Omental fat pad (tissue), 4 donors: ENCODE data around the gene ALPK3. TPM values are rescaled to one million over a fixed set of nuclear protein-coding genes. Genes with fewer than 3 reads are reported as not detected.
A peak's percentile ranks its signal among the peaks of the same experiment; 100 is the strongest.

Source experiments
- ATAC-seq: fragments of 150-250 bp; one replicate; pipeline ENCODE4 v1.9.1; 2016; ENCODE audit warnings: mild to moderate bottlenecking, moderate library complexity; ENCODE audit not compliant: low FRiP score
- DNase-seq: peaks from one replicate; pipeline ENCODE4 v3.0.0-alpha.2; 2019; ENCODE audit warnings: low spot score
- total RNA-seq, 4 donors: library from RNA; depleted of rRNA; stranded (reverse); fragments of >200 nt; gene quantifications; one replicate each; pipeline ENCODE4 v1.1.0, GENCODE V29; 2016
- TF ChIP-seq, protein P1 (sequence below), 3 donors: fragments of 450-650 bp; IDR thresholded peaks; one replicate each; pipeline ENCODE4 v1.5.1; 2016 to 2017; ENCODE audit warnings: antibody characterized with exemption in 3 of 3, mild to moderate bottlenecking in 3 of 3, moderate library complexity in 2 of 3

Gene ALPK3
- total RNA-seq, 4 donors from 2014 or later: 3.1 to 7.7 (median 3.8) TPM

DNA sequence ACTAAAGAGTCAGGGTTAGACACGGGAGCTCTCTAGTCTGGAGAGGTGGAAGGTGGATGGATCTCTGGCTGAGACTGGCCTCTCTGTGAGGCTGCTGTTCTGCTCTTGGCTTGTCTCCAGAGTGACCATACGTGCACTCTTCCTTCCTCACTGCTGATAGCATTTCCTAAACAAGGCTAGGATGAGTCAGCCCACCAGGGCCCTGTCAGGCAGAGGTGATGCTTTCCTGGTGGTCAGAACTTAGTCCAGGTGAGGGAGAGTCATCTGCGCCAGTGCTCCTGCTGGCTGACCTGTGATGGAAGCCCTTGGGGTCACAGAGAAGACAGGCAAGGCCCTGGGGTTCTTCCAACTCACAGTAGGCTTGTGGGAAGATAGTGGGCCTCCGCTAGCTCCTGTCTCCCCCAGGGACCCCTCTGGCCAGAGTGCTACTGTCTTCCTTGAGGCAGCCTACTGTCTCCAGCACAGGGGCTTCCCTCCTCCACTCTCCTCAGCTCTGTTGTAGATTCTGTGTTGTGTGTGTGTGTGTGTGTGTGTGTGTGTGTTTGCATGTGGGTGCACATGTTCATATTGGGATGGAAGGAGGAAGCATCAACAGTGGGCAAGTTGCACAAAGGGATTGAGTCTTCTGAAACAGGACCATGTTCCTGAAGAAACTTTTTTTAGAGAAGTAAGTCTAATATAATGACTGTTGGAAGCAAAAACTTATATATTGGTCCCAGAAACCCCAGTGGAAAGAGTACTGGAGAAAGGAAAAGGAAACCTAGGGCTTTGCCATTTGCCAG lies 16.5 kb downstream of the ALPK3 start:
- DNase-seq: no peak
- TF ChIP-seq, protein P1, sequence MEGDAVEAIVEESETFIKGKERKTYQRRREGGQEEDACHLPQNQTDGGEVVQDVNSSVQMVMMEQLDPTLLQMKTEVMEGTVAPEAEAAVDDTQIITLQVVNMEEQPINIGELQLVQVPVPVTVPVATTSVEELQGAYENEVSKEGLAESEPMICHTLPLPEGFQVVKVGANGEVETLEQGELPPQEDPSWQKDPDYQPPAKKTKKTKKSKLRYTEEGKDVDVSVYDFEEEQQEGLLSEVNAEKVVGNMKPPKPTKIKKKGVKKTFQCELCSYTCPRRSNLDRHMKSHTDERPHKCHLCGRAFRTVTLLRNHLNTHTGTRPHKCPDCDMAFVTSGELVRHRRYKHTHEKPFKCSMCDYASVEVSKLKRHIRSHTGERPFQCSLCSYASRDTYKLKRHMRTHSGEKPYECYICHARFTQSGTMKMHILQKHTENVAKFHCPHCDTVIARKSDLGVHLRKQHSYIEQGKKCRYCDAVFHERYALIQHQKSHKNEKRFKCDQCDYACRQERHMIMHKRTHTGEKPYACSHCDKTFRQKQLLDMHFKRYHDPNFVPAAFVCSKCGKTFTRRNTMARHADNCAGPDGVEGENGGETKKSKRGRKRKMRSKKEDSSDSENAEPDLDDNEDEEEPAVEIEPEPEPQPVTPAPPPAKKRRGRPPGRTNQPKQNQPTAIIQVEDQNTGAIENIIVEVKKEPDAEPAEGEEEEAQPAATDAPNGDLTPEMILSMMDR (IDR thresholded peaks at IDR 0.05): no peak
- ATAC-seq: peak; percentile 22

DNA sequence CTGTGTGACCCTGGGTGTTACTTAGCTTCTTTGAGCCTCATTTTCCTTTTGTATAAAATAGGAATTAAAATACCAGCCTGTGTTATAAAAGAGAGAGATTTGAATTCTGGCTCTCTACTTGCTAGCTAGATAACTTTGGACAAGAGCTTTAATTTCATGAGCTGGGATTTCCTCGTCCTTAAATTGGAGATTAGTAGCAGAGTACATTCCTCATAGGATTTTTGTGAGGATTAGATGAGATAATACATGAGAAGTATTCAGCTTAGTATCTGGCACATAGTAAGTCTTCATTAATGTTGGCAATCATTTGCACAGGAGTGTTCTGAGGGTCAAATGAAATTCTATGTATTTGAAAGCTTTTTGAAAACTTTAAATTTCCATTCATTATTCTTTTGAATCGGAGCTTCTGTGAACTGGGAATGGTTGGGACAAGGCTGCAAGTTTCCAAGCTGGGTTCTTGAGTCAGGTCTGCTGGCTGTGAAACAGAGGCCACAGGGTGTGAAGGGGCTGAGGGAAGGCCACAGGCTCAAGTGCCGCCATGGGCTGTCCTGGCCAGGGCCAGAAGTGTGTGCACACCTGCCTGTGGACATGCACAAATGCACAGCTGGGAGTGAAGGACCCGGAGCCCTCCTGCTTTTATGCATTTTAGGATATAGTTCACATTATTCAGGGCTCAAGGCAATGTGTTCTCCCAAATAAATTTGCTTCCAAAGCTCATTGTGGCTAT lies 17.2 kb downstream of the ALPK3 start:
- ATAC-seq (no peak), DNase-seq (no peak)
- TF ChIP-seq, protein P1 (IDR thresholded peaks at IDR 0.05): no peak

DNA sequence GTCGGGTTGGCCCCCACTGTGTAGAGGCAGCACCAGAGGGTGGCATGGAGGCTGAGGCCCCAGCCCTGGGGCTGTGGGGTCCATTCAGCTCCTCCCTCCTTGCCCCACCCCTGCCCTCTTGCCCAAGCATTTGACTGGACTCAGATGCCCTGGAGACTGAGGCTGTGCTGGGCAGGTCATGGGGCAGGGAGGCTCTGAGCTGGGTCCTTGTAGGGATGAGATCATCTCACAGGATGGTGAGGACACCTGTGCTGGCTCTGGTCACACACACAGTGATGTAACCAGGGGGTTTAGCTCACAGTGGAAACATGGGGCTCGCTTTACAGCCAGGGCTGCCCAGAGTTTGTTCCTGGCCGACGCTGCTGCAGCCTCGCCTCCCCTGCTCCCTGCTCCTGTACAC lies 17.8 kb downstream of the ALPK3 start:
- ATAC-seq (no peak), DNase-seq (no peak)
- TF ChIP-seq, protein P1 (IDR thresholded peaks at IDR 0.05): no peak

DNA sequence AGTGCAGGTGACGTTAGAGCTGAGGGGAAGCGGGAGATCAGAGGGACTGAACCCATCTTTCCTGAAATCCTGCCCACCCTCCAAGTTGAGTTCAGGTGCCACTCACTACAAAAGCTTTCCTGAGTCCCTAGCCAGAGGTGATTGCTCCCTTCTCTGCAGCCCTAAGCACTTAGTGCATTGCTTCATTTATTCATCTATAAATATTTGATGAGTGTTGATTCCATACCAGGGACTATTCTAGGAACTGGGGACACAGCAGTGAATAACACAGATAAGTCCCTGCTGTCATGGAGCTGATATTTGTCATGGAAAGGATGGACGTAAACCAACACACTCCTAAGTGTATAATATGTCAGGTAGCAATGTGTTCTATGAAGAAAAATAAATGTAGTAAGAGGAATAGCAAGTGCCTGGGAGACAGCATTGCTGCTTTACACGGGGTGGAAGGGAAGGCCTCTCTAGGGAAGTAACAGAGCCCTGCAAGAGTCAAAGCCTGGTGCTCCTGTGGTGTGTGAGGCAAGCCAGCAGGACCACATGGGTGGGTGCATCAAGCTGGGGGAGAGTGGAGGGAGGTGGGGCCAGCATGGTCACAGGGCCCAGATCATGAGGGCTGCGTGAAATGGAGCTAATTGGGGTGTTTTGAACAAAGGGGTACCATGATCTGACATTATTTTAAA lies 18.6 kb downstream of the ALPK3 start:
- DNase-seq (no peak), ATAC-seq (no peak)
- TF ChIP-seq, protein P1 (IDR thresholded peaks at IDR 0.05): no peak

DNA sequence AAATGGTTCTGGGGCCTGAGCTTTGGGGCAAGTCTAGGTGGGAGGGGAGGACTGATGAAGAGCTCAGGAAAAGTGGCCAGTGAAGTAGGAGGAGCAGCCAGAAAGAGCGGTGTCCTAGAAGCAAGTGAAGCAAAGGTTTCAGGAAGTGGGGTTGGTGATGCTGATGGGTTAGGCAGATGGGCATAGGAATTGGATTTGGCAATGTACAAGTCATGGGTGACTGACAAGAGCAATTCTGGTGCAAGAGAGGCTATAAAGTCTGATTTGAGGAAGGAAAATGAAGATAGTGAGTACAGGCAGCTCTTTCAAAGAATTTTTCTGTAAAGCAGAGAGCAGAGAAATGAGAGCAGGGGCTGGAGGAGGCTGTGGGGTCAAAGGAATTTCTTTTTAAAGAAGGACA lies 19.7 kb downstream of the ALPK3 start:
- TF ChIP-seq, protein P1 (IDR thresholded peaks at IDR 0.05): no peak
- ATAC-seq (no peak), DNase-seq (no peak)

DNA sequence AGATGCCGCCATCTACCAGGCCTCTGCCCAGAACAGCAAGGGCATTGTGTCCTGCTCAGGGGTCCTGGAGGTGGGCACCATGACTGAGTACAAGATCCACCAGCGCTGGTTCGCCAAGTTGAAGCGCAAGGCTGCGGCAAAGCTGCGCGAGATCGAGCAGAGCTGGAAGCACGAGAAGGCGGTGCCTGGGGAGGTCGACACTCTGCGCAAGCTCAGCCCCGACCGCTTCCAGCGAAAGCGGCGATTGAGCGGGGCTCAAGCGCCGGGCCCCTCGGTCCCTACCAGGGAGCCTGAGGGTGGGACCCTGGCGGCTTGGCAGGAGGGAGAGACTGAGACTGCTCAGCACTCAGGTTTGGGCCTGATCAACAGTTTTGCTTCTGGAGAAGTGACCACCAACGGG lies 22.6 kb downstream of the ALPK3 start:
- DNase-seq (no peak), ATAC-seq (no peak)
- TF ChIP-seq, protein P1 (IDR thresholded peaks at IDR 0.05): no peak
